ENCODE measurements around the gene KRTAP17-1. TPM values are rescaled to one million over a fixed set of nuclear protein-coding genes. Genes with fewer than 3 reads are reported as not detected.

The KRTAP17-1 gene
- total RNA-seq, 3 donors from 2014 or later, result not detected

GRCh38 chr17:41338961-41339485, 23.5 kb upstream of the KRTAP17-1 start:
- intact Hi-C loops (cut with DNase I; ENCODE audit: low total_unique reads), result no loop called here
- Histone ChIP-seq H3K4me1 (peaks cover 0 to 7% of the 10 kb centered on the region in 2 donors), H3K36me3 (no peaks in the 10 kb centered on the region), H3K9me3 (peaks cover 7 to 17% of the 10 kb centered on the region in 2 donors), H3K4me3 (no peak overlapping the region), H3K27me3 (no peaks in the 10 kb centered on the region), H3K27ac (peak overlapping the region; percentile 65 to 80)
- no peak for DNase-seq (ENCODE audit: low spot score in 2 of 2)
- TF ChIP-seq POLR2A (IDR thresholded peaks at IDR 0.05), result no peak
- TF ChIP-seq POLR2AphosphoS5 (IDR thresholded peaks at IDR 0.05), result no peak
- TF ChIP-seq CTCF (IDR thresholded peaks at IDR 0.05), result no peak

- TF ChIP-seq CTCF (IDR thresholded peaks at IDR 0.05), result no peak
- TF ChIP-seq POLR2A (IDR thresholded peaks at IDR 0.05), result no peak
- TF ChIP-seq POLR2AphosphoS5 (IDR thresholded peaks at IDR 0.05), result no peak
- Histone ChIP-seq H3K4me3 (no peak overlapping the region), H3K27me3 (no peaks in the 10 kb centered on the region), H3K27ac (peak overlapping the region; percentile 64 to 66), H3K36me3 (no peaks in the 10 kb centered on the region), H3K4me1 (peaks cover 0 to 7% of the 10 kb centered on the region in 2 donors), H3K9me3 (no peaks in the 10 kb centered on the region)
- intact Hi-C loops (cut with DNase I; ENCODE audit: low total_unique reads), result no loop called here
- no peak for DNase-seq (ENCODE audit: low spot score in 2 of 2)
These were observed 20.2 kb upstream of the KRTAP17-1 start for GRCh38 chr17:41335747-41336146.

GRCh38 chr17:41334385-41335305, 19.1 kb upstream of the KRTAP17-1 start:
- Histone ChIP-seq H3K4me1 (peaks cover 0 to 4% of the 10 kb centered on the region in 2 donors), H3K9me3 (no peaks in the 10 kb centered on the region), H3K27me3 (no peaks in the 10 kb centered on the region), H3K27ac (peak overlapping the region; percentile 64 to 66), H3K36me3 (no peaks in the 10 kb centered on the region), H3K4me3 (no peak overlapping the region)
- DNase-seq (ENCODE audit: low spot score in 2 of 2), result no peak
- TF ChIP-seq CTCF (IDR thresholded peaks at IDR 0.05) (no peak), POLR2AphosphoS5 (IDR thresholded peaks at IDR 0.05) (no peak), POLR2A (IDR thresholded peaks at IDR 0.05) (no peak)
- intact Hi-C loops (cut with DNase I; ENCODE audit: low total_unique reads), result no loop called here

- DNase-seq (ENCODE audit: low spot score in 2 of 2), result no peak
- H3K4me3 ChIP-seq, result no peak overlapping the region
- TF ChIP-seq POLR2A (IDR thresholded peaks at IDR 0.05) (no peak), CTCF (IDR thresholded peaks at IDR 0.05) (no peak), POLR2AphosphoS5 (IDR thresholded peaks at IDR 0.05) (no peak)
- H3K4me1 ChIP-seq, result no peaks in the 10 kb centered on the region
- no peaks in the 10 kb centered on the region for H3K27me3 ChIP-seq
- H3K36me3 ChIP-seq, result no peaks in the 10 kb centered on the region
- intact Hi-C loops (cut with DNase I; ENCODE audit: low total_unique reads), result no loop called here
- no peaks in the 10 kb centered on the region for H3K9me3 ChIP-seq
- peak overlapping the region in 1 of 2 donors; percentile 64 for H3K27ac ChIP-seq
These were observed 18.3 kb upstream of the KRTAP17-1 start for GRCh38 chr17:41333836-41334235.

- Histone ChIP-seq H3K4me1 (no peaks in the 10 kb centered on the region), H3K9me3 (no peaks in the 10 kb centered on the region), H3K36me3 (no peaks in the 10 kb centered on the region), H3K27me3 (no peaks in the 10 kb centered on the region), H3K27ac (no peak overlapping the region), H3K4me3 (no peak overlapping the region)
- DNase-seq (ENCODE audit: low spot score in 2 of 2), result no peak
- intact Hi-C loops (cut with DNase I; ENCODE audit: low total_unique reads), result no loop called here
- no peak for TF ChIP-seq POLR2A (IDR thresholded peaks at IDR 0.05)
- TF ChIP-seq POLR2AphosphoS5 (IDR thresholded peaks at IDR 0.05), result no peak
These were observed 17.6 kb upstream of the KRTAP17-1 start for GRCh38 chr17:41333098-41333497.

All from breast epithelium (tissue), 4 donors.